ENCODE data around the gene BEST2. TPM values are rescaled to one million over a fixed set of nuclear protein-coding genes. Genes with fewer than 3 reads are reported as not detected.

BEST2 gene
- polyA plus RNA-seq, 1 donor from 2014 or later, result not detected

GRCh38 chr19:12748489-12748888 is 3.1 kb upstream of the BEST2 start (continued):
- no peak for TF ChIP-seq REST (IDR thresholded peaks at IDR 0.05; ENCODE audit: borderline replicate concordance)

GRCh38 chr19:12749938-12750521 is 1.6 kb upstream of the BEST2 start:
- Histone ChIP-seq H2AFZ (ENCODE audit: low read depth, low read length) (no peak overlapping the region), H3K27me3 (ENCODE audit: insufficient read depth, low read depth, low read length) (peaks cover 20% of the 10 kb centered on the region), H3K9me2 (ENCODE audit: insufficient read depth, low read length) (no peaks in the 10 kb centered on the region), H3F3A (ENCODE audit: insufficient read depth, low read length, poor library complexity, severe bottlenecking) (no peaks in the 10 kb centered on the region), H3K4me3 (ENCODE audit: low read length) (no peak overlapping the region), H3K27ac (ENCODE audit: low read length) (no peak overlapping the region), H4K20me1 (ENCODE audit: insufficient read depth) (no peaks in the 10 kb centered on the region), H3K36me3 (ENCODE audit: insufficient read depth, low read length) (no peaks in the 10 kb centered on the region), H3K4me2 (ENCODE audit: low read length) (no peak overlapping the region), H3K9me3 (ENCODE audit: low read length) (no peaks in the 10 kb centered on the region), H3K79me2 (replicated peaks; ENCODE audit: insufficient read depth, low read length) (no peaks in the 10 kb centered on the region), H3K9ac (ENCODE audit: low read length) (no peak overlapping the region)
- no peak for TF ChIP-seq EZH2 (IDR thresholded peaks at IDR 0.05; ENCODE audit: borderline replicate concordance, insufficient read depth, low read length, poor library complexity, severe bottlenecking)
- TF ChIP-seq MXI1 (conservative IDR thresholded peaks at IDR 0.05; ENCODE audit: poor library complexity, severe bottlenecking), result no peak
- no peak for TF ChIP-seq SMC3 (conservative IDR thresholded peaks at IDR 0.05; ENCODE audit: poor library complexity)
- no peak for TF ChIP-seq RAD21 (conservative IDR thresholded peaks at IDR 0.05)
- TF ChIP-seq POLR2AphosphoS5 (IDR thresholded peaks at IDR 0.05), result no peak
- no peak for TF ChIP-seq REST (IDR thresholded peaks at IDR 0.05; ENCODE audit: borderline replicate concordance)
- no peak for TF ChIP-seq TAF1 (IDR thresholded peaks at IDR 0.05; ENCODE audit: low read depth)
- no peak for TF ChIP-seq EP300 (conservative IDR thresholded peaks at IDR 0.05; ENCODE audit: poor library complexity, severe bottlenecking)
- no peak for TF ChIP-seq CTCF (IDR thresholded peaks at IDR 0.05; ENCODE audit: poor library complexity, severe bottlenecking)

Measured in neural cell (in vitro differentiated cells).